ENCODE results near the gene ACAA2.

- TF ChIP-seq REST (IDR thresholded peaks at IDR 0.05): peak; percentile 55
- TF ChIP-seq, protein P1, sequence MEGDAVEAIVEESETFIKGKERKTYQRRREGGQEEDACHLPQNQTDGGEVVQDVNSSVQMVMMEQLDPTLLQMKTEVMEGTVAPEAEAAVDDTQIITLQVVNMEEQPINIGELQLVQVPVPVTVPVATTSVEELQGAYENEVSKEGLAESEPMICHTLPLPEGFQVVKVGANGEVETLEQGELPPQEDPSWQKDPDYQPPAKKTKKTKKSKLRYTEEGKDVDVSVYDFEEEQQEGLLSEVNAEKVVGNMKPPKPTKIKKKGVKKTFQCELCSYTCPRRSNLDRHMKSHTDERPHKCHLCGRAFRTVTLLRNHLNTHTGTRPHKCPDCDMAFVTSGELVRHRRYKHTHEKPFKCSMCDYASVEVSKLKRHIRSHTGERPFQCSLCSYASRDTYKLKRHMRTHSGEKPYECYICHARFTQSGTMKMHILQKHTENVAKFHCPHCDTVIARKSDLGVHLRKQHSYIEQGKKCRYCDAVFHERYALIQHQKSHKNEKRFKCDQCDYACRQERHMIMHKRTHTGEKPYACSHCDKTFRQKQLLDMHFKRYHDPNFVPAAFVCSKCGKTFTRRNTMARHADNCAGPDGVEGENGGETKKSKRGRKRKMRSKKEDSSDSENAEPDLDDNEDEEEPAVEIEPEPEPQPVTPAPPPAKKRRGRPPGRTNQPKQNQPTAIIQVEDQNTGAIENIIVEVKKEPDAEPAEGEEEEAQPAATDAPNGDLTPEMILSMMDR (IDR thresholded peaks at IDR 0.05; ENCODE audit: low read depth, low read length, missing input control): no peak
- peak; percentile 93 for TF ChIP-seq FOXA1 (IDR thresholded peaks at IDR 0.05)
- TF ChIP-seq, protein P2, sequence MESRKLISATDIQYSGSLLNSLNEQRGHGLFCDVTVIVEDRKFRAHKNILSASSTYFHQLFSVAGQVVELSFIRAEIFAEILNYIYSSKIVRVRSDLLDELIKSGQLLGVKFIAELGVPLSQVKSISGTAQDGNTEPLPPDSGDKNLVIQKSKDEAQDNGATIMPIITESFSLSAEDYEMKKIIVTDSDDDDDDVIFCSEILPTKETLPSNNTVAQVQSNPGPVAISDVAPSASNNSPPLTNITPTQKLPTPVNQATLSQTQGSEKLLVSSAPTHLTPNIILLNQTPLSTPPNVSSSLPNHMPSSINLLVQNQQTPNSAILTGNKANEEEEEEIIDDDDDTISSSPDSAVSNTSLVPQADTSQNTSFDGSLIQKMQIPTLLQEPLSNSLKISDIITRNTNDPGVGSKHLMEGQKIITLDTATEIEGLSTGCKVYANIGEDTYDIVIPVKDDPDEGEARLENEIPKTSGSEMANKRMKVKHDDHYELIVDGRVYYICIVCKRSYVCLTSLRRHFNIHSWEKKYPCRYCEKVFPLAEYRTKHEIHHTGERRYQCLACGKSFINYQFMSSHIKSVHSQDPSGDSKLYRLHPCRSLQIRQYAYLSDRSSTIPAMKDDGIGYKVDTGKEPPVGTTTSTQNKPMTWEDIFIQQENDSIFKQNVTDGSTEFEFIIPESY (IDR thresholded peaks at IDR 0.05): peak; percentile 75
These were observed 18.9 kb upstream of the ACAA2 start for GRCh38 chr18:49832221-49832647.
